Activated CD4-positive, alpha-beta T cell treated with anti-CD3 and anti-CD28 coated beads for 4 hours (primary cell): ENCODE data around the gene AFDN.

ENCODE experiments used
- DNase-seq, 2 donors: peaks; one replicate each; pipeline ENCODE4 v3.0.0-alpha.2; 2020

AFDN gene

DNA sequence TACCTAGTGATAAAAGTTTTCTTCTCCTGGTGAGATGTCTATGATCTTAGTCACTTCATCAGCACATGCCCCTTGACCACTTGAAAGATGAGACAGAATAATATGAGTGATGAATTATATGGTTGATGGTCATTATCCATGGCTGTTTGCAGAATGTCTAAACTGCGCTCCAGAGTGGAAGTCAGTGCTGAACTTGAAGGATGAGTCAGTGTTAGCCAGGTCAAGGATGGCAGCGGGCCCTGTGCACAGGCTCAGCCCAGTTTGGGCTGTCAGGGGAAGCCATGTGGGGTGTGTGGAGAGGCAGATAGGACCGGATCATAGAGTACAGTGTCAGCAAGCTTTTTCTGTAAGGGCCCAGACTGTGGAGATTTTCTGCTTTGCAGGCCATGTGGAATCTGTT lies 103.6 kb downstream of the AFDN start:
- DNase-seq, result no peak

DNA sequence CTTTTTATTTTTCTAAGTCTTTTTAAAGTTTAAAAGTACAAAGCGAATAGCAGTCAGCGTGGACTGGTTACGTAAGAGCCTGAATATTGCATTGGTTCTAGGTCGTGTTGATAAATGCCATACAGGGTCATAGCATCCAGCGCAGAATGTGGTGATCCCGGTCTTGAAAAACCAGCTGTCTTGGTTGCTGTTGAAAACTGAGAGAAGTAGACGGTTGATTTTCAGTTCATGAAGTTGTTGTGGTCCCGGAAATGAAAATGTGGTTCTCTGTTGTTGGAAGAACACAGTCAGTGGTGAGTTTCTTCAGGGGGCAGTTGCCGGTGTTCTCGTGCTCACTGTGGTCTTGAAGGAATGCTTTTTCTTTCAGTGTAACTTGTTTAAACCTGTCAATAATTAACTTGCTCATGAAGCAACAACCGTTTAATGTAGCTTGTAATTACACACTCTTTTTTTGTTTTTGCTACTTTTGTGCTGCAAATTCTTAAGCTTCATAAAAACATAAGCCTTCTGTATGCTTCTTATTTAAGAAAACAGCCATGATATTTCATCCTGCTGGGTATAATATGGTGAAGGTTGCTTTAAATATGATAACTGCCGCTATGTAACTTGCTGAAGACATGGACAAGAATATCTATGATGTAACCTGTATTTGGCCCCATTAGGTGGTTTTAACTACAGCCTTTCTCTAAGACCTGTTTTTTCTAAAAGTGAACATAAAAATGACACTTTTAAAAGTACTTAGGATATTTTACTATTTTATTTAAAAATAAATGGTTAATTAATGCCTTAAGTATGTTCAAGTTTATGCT lies 106.0 kb downstream of the AFDN start:
- no peak for DNase-seq

DNA sequence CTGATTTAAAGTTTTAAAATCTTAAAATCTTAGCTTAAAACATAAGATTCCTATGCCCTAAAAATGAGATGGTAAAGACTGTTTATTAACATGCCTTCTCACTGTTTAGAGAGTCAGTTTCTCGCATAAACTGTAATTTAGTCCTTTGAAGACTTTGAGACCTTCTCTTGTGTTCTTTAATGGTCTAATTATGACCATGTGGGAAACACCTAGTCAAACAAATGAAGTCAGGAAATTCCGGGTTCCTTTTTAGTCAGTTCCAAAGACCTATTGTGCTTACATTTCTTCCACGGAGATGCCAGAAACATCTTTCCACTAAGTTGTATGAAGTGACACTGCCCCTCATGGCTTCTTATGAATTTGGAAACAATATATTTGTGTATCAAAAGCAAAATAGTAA lies 106.6 kb downstream of the AFDN start:
- no peak for DNase-seq

DNA sequence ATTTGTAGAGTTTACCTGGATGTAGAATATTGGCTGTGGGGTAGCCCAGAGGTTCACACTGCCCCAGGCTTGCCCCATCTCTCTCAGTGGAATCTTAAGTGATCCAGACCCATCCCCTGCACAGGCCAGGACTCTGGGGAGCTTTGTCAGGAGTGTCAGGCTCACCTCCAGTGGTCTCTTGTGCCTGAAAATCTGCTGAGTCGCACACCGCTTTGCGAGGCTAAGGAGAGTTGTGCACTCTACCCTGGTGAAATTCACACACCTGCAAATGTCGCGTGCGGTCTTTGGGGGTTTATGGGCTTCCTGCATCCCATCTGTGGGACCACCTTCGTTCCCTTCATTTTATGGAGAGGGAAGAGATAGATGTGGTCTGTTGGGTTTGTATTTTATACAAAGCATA lies 107.1 kb downstream of the AFDN start:
- DNase-seq, result no peak

DNA sequence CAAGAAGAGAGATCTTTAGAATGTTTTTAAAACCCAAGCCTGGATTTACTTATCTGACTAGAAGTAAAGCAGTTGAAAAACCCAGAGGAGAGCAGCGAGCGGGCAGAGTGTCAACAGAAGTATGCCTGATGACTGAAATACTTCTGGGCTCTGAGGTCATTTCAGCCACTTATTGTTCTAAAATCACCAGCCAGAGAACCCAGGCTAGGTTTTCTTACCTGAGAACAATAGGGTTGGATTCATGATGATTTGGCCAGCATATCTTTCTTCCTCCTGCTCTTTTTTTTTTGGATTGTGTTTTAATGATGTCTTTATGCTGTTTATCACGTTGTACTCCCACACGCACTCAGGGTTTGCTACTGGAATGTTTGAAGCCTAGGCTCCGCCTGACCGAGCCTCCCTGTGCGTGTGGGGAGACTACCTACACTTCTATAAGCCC lies 107.7 kb downstream of the AFDN start:
- DNase-seq, result no peak

DNA sequence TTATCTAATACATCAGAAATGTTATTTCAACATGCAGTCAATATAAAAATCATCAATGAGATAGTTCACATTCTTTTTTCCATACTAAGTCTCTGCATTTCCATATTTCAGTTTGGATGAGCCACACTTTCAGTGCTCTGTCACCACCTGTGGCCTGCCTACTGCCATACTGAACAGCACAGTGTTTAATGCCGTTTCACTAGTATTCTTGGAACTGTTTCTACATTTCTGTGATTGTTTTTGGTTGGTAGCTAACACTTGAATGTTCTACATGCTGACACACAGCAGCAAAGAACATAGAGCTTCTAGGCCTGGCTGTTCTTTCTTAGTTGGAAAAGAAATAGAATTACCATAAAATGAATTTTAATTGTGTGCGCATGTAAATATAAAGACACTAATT lies 109.3 kb downstream of the AFDN start:
- DNase-seq, result no peak

DNA sequence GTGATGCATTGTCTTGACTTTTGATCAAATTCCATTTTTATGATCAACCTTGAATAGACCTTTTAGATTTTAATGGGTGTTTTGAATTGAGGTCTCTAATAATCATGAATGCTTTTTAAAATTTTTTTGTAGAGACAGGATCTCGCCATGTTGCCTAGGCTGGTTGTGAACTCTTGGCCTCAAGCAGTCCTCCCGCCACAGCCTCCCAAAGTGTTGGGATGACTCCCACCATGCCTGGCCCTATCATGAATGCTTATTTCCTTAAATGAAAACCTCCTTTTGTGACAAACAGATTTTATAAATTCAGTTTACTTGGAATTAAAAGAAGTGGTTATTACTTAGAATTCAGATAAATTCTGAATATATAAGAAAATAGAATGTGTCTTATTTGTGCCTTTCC lies 110.6 kb downstream of the AFDN start:
- no peak for DNase-seq

DNA sequence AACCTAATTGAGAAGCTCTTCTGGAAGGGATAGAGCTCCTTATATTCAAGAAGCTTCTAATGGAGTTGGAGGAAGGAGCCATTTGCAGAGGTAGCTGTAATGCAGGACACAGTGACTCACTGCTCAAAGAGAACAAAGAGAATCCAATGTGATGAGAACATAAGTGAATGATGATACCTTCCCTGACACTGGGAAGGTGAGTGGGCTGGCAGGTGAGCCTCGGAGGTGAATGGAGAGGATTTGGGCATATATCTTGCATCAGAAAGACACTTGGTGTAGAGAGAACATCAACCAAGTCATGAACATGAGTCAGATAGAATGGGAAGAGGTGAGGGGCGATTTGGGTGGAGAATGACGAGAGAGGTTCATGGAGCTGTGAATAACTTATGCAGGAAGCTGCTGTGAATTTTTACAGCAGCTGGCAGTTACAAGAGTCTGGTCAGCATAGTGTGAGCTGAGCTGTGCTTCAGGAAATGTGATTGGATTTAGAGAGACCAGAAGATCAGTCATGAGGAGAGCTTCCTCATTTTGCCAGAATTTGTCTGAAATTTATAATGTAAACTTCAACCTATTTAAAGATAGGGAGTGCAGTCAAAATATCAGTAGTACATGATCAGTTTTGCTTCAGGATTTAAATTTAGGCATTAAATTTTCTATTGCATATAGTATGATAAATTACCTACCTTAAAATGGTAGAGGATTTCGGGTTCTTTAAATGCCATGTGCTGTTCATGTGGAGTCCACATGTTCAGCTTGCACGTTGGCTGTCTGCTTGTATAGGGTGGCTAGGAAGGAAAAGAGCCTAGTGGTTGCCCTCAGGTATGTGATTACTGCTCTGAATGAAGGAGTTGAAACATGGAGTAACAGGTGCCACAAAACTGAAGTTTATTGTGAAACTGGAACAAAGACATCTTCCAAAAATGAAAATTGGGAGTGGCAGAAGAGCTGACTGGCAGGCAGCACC lies 111.5 kb downstream of the AFDN start:
- DNase-seq, result no peak

DNA sequence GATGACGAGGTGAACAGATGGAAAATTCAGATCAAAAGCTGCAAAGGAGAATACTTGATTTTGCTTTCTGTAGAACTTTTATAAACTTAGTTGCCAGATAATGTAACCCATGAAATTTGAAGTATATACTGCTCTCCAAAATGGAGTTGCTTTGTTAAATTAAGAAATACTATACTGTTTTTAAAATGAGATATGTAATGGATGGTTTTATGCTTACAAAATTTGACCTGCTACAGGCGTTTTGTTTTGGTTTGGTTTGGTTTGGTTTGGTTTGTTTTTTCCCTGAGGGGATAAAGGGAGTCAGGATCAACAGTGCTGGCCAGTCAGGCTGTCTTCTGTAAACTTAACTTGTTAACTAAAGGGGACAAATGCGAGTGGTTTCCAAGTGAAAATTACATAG lies 115.1 kb downstream of the AFDN start:
- no peak for DNase-seq

DNA sequence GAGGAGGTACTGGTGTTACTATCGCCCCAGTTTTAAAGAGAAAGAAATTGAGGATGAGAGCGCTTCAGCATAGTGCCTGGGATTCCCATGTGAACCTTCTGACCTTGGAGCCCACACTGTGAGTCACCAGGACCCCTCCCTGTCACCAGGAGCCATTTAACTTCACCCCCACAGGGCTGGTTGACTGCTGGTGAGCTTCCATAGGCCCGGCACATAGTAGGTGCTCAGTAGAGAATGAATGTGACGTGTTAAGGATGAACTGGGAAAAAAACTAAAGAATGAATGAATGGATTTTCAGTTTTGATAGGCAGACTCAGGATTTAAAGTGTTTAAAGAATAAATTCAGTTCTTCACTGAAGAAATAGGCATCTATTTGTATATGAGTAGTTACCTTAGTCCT lies 117.4 kb downstream of the AFDN start:
- no peak for DNase-seq

DNA sequence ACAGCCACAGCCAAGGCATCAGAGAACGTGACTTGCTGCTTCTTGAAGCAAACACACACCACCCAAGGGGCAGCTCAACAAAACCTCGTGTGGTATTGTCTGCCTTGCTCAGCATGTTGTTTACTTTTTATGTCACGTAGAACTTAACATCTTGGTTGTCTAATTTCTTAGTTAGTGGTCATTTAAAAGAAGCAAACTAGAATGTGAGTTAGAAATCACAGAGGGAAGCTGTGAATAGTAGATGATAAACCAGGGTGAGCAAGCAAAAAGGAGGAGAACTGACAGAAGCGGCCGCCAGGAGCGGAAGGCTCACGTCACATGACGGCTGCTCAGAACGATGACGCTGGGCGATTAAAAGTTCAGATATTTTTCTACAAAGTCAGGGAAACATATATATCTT lies 119.3 kb downstream of the AFDN start:
- DNase-seq, result no peak

DNA sequence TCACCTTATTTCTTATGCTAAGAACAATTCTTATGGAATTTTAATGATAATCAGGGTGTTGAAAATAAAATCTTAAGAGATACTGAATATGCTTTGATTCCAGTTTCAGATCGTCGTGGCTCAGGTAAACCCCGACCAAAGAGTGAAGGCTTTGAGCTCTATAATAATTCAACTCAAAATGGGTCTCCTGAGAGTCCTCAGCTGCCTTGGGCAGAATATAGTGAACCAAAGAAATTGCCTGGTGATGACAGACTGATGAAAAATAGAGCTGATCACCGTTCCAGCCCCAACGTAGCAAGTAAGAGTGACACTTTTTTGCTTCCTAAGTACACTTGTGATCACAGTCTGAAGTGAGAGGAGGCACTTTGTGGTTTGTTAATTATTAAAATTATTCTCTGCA lies 119.9 kb downstream of the AFDN start:
- DNase-seq, result no peak

DNA sequence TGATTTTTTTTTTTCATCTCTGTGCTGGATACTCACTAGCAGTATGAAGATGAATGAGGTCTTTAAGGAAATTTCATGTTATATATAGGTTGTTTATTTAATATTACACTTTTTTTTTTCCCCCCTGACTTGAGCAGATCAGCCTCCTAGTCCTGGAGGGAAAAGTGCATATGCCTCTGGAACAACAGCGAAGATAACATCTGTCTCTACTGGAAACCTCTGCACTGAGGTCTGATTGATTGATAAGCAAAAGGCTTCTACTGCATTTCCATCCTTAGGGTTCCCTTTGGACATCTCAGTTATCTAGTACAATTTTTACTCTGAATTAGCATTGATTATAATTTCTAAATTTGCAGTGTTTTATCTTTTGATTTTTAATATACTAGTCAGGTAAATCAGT lies 121.0 kb downstream of the AFDN start:
- DNase-seq, result no peak

DNA sequence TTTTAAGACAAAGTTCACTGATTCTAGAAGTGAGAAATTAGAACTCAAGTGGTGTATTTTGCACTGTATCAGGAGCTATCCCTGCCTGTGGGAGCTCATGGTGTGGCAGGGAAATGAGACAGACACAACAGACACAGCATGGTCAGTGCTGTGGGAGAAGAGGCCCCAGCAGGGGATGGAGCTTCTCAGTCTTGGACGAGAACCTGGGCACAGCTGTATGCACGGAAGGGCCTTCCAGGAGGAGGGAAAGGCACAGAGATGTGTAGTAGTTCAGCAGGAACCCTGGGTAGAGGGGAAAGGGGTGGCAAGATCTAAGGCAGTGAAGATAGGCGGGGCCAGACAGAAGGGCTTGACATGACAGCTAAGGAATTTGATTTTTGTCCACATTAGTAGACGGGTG lies 122.0 kb downstream of the AFDN start:
- no peak for DNase-seq

DNA sequence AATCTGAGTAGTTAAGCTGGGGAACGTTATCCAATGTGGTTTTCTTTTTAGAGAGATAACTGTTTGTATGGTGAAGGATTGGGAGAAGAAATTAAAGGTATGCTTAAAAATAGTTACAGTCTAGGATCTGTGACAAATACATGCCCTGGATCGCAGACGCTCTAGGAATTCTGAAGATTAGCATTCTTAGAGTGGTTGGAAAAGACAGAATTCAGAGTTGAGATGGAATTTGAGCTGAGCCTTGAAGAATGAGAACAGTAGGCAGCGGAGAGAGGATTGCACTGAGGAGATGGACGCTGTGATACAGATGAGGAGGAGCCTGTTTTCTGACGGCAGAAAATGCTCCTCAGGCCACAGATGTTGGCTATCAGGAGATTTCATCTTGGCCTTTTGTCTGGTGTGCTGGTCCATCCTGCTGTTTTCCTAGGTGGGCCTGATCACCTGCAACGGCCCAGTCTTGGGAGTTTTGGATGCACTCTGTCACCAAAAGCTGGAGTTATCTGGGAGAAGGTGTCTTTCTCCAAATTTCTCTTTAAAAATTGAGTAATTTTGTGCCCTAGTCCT lies 122.5 kb downstream of the AFDN start:
- no peak for DNase-seq

DNA sequence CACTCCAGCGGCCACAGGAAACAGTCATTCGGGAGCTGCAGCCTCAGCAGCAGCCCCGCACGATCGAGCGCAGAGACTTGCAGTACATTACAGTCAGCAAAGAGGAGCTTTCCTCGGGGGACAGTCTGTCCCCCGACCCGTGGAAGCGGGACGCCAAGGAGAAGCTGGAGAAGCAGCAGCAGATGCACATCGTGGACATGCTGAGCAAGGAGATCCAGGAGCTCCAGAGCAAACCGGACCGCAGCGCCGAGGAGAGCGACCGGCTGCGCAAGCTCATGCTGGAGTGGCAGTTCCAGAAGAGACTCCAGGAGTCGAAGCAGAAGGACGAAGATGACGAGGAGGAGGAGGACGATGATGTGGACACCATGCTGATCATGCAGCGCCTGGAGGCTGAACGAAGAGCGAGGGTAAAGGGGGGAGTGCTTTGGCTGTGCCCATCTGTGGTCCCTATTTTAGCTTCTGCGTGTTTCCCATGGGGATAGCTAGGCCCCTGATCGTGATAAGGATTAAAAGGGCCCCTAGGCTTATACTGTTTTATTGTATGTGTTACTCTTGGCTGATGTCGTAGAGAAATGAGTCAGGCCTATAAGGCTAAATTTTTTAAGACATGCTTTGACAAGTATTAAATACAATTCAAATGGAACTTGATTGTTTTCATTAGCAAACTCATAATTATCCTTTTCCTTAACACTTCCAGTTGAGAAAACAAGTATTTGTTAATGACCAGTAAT lies 125.2 kb downstream of the AFDN start:
- DNase-seq, result no peak

DNA sequence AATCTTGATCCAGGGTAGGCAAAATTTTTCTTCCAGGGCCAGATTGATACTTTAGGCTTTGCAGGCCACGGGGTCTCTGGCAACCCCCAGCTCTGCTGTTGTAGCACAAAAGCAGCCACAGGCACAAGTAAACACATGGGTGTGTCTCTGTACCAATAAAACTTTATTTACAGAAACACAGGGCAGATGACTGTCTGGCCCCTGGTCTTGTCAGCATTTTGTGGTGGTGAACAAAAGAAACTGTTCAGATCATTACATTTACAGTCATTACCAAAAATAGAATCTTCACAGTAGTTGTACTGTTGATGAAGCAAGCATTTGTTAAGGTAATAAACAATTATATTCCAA lies 125.8 kb downstream of the AFDN start:
- no peak for DNase-seq

DNA sequence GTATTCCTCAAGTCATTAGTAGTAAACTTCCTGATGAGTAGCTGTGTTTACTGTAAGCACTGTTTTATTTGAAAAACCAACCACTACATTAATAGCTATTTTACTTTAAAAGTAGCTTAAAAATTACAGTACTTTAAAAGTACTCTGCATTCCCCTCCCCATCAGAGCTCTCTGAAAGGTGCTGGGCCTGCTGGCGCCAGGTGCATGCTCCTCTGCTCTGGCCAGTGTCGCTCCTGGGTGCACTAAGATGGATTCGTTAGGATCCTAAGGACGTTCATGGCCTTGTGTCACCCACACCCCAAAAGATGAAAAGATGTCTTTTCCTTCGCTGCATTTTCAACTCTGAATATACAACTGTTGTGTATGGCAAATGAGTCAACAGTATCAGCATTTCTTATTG lies 126.8 kb downstream of the AFDN start:
- no peak for DNase-seq

DNA sequence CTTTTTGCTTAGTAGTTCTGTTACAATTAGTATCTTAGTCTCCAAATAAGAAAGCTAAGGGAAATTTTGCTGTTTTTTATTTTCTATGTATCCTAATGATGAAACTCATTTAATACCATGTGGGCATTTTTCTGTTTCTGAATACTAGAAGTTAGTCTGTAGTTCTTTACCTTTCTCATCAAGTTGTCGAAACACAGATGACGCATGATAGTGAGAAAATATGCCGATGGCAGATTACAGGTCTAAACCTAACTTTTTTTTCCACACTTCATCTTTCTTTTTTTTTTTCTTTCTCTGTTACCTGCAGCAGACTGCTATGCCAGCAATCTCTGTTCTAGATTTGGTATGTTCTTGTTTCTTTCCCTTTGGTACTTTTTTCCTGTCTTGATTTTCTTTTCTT lies 127.4 kb downstream of the AFDN start:
- DNase-seq, result no peak

DNA sequence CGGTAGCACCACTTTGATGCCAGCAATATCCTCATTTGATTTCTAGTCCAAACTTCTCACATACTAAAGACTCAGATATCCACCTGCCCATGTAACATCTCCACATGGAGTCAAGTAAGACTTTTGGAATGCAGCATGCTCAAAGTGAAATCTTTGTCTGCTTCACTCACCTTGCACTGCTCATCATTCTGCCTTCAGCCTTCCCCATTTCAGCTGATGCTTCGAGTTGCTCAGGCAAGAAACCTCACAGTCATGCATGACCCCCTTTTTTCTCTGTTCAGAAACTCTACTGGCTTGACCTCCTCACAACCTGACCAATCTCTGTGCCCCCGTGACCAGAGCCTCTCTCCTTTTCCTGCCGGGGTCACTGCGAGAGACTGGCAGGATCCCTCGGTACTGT lies 129.8 kb downstream of the AFDN start:
- DNase-seq, result no peak

DNA sequence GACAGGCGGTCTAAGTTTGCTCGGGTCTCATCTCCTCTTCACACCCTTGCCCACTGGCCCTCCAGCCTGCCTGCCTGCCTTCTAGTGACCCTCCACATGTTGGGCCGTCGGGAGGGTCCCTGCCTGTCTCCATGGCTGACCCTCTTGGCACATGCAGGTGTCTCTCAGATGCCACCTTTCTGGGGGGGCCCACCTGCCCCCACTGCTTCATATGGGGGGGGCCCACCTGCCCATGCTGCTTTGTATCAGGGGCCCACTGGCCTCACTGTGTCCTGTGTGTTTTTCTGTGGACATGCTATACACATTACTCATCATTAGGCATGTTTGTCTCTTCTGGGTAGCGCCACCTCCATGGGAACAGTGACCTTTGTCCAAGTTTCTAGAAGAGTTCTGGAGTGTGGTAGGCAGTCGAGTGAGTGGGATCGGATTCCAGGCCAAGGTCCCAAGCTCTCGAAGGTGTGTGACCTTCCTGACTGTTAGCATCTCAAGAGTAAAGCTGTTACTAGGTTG lies 130.3 kb downstream of the AFDN start:
- DNase-seq, result no peak

DNA sequence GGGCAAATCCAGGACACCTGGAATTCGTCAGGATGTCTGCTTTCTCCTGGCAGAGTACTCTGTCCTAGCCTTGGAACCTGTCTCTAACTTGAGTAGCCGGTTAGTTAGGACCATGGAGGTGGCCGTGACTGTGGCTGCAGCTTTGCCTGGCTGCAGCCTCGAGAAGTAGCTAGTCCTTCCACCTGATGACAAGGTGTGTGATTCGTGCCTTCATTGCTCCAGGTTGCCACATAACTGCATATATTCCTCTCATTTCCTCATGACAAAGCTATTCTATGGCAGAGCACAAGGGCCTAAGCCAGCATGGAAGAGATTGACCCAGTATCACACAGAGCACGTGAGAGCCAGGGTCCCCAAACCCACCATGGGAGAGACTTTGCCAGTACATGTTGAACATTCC lies 130.9 kb downstream of the AFDN start:
- no peak for DNase-seq

DNA sequence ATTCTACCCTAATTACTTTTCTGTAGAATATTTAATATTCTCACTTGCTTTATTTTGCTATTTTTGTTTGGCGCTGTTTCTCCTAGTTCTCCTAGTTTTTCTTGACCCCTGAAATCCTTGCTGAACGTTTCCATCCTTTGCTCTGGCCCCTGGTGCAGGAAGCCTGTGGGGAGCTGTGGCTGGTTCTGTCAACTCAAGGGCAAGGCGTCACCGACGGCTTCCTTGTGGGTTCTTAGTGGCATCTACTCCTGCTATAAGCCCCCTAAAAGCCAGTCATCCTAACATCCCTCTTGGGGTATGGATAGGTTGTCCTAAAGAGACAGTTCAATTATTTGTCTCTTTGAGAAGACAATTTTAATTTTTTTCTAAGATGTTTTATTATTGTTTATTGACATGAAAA lies 133.9 kb downstream of the AFDN start:
- no peak for DNase-seq
